ENCODE results near the gene NOL11.

DNA sequence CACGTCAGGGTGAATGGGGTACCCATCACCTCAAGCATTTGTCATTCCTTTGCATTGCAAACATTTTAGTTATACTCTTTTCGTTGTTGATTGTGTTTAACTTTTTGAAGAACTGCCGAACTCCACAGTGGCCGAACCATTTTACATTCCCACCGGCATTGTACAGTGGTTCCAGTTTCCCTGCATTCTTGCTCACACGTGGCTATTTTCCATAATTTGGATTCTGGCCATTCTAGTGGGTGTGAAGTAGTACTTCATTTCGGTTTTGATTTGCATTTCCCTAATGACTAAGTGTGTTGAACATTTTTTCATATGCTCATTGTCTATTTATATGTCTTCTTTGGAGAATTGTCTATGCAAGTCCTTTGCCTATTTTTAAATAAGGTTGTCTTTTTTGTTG is 13.0 kb downstream of the NOL11 start:
- TF ChIP-seq CHD1 (IDR thresholded peaks at IDR 0.05; ENCODE audit: low read depth, low read length) (no peak), ZNF274 (IDR thresholded peaks at IDR 0.05; ENCODE audit: borderline replicate concordance, extremely low read depth, low read length) (no peak), POLR2AphosphoS5 (IDR thresholded peaks at IDR 0.05; ENCODE audit: low read depth, low read length) (no peak), POLR2A (IDR thresholded peaks at IDR 0.05; ENCODE audit: control extremely low read depth in 1 of 2, low read depth in 2 of 2, low read length in 2 of 2) (no peak), RAD21 (IDR thresholded peaks at IDR 0.05 in 1 of 2, conservative IDR thresholded peaks at IDR 0.05 in 1 of 2; ENCODE audit: low read depth in 2 of 2, low read length in 2 of 2) (no peak)
- TF ChIP-seq, protein P1, sequence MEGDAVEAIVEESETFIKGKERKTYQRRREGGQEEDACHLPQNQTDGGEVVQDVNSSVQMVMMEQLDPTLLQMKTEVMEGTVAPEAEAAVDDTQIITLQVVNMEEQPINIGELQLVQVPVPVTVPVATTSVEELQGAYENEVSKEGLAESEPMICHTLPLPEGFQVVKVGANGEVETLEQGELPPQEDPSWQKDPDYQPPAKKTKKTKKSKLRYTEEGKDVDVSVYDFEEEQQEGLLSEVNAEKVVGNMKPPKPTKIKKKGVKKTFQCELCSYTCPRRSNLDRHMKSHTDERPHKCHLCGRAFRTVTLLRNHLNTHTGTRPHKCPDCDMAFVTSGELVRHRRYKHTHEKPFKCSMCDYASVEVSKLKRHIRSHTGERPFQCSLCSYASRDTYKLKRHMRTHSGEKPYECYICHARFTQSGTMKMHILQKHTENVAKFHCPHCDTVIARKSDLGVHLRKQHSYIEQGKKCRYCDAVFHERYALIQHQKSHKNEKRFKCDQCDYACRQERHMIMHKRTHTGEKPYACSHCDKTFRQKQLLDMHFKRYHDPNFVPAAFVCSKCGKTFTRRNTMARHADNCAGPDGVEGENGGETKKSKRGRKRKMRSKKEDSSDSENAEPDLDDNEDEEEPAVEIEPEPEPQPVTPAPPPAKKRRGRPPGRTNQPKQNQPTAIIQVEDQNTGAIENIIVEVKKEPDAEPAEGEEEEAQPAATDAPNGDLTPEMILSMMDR (IDR thresholded peaks at IDR 0.05; ENCODE audit: control extremely low read depth in 1 of 3, insufficient read depth in 1 of 3, low read depth in 1 of 3, low read length in 3 of 3), result no peak
